ENCODE data around the gene PYY. TPM values are rescaled to one million over a fixed set of nuclear protein-coding genes. Genes with fewer than 3 reads are reported as not detected.
"Not testable (repeated sequence)": the region's sequence is repeated elsewhere in the genome, so short reads cannot be mapped to it uniquely, and the experiment has no call there.

Gene PYY
- total and polyA plus RNA-seq, 7 donors = not detected

- intact Hi-C loops (cut with DNase I) = no loop called here
- Histone ChIP-seq H3K27me3 (ENCODE audit: insufficient read depth in 3 of 3, low read length in 2 of 3) (peaks cover 0 to 10% (median 0%) of the 10 kb centered on the region in 3 donors), H3K4me3 (no peak overlapping the region), H3K9me3 (no peaks in the 10 kb centered on the region), H3K4me1 (peaks cover under 1% of the 10 kb centered on the region), H3K27ac (no peak overlapping the region), H3K36me3 (ENCODE audit: insufficient read depth in 1 of 2, low read depth in 1 of 2) (no peaks in the 10 kb centered on the region)
- no peak for TF ChIP-seq CTCF (IDR thresholded peaks at IDR 0.05)
- no peak for DNase-seq
- 88 to 92% (median 91%) methylated on average over 4 of the region's 4 CpGs for WGBS, 3 donors
- no peak for ATAC-seq
Measured at GRCh38 chr17:43932923-43933322, 20.8 kb downstream of the PYY start.

- Histone ChIP-seq H3K4me1 (no peaks in the 10 kb centered on the region), H3K36me3 (ENCODE audit: insufficient read depth in 1 of 2, low read depth in 1 of 2) (no peaks in the 10 kb centered on the region), H3K4me3 (no peak overlapping the region), H3K27me3 (ENCODE audit: insufficient read depth in 3 of 3, low read length in 2 of 3) (peaks cover 0 to 10% (median 0%) of the 10 kb centered on the region in 3 donors), H3K9me3 (no peaks in the 10 kb centered on the region), H3K27ac (no peak overlapping the region)
- no peak for DNase-seq
- ATAC-seq = no peak
- no peak for TF ChIP-seq CTCF (IDR thresholded peaks at IDR 0.05)
- WGBS, 3 donors = 79 to 82% (median 81%) methylated on average over 10 of the region's 10 CpGs
- intact Hi-C loops (cut with DNase I) = no loop called here
Measured at GRCh38 chr17:43932357-43932756, 21.4 kb downstream of the PYY start.

GRCh38 chr17:43931062-43931571 lies 22.6 kb downstream of the PYY start:
- ATAC-seq = no peak
- Histone ChIP-seq H3K4me3 (no peak overlapping the region), H3K27ac (no peak overlapping the region), H3K4me1 (no peaks in the 10 kb centered on the region), H3K27me3 (ENCODE audit: insufficient read depth in 3 of 3, low read length in 2 of 3) (peaks cover 0 to 11% (median 0%) of the 10 kb centered on the region in 3 donors), H3K36me3 (ENCODE audit: insufficient read depth in 1 of 2, low read depth in 1 of 2) (no peaks in the 10 kb centered on the region), H3K9me3 (no peaks in the 10 kb centered on the region)
- DNase-seq = no peak
- intact Hi-C loops (cut with DNase I) = no loop called here
- WGBS, 3 donors = 66 to 77% (median 67%) methylated on average over 5 of the region's 5 CpGs
- no peak for TF ChIP-seq CTCF (IDR thresholded peaks at IDR 0.05)

GRCh38 chr17:43928609-43929008 lies 25.1 kb downstream of the PYY start:
- no peak for DNase-seq
- Histone ChIP-seq H3K4me1 (no peaks in the 10 kb centered on the region), H3K4me3 (no peak overlapping the region), H3K27ac (no peak overlapping the region), H3K27me3 (ENCODE audit: insufficient read depth in 3 of 3, low read length in 2 of 3) (peaks cover 0 to 8% (median 0%) of the 10 kb centered on the region in 3 donors), H3K36me3 (ENCODE audit: insufficient read depth in 1 of 2, low read depth in 1 of 2) (no peaks in the 10 kb centered on the region), H3K9me3 (no peaks in the 10 kb centered on the region)
- intact Hi-C loops (cut with DNase I) = loop anchor here in 1 of 2 donors (5.0 kb wide), 1 partner anchor 46 kb away; no protein-coding TSS in a partner anchor
- 76 to 87% (median 80%) methylated on average over 1 of the region's 1 CpG for WGBS, 3 donors
- ATAC-seq = no peak
- TF ChIP-seq CTCF (IDR thresholded peaks at IDR 0.05) = no peak

- peak in 2 of 4 donors; percentile 28 to 61 for ATAC-seq
Measured at GRCh38 chr17:43927929-43928328, 25.8 kb downstream of the PYY start.

More at GRCh38 chr17:43927929-43928328, 25.8 kb downstream of the PYY start:
- intact Hi-C loops (cut with DNase I) = loop anchor here in 1 of 2 donors (5.0 kb wide), 1 partner anchor 46 kb away; no protein-coding TSS in a partner anchor
- 11 to 18% (median 14%) methylated on average over 5 of the region's 5 CpGs for WGBS, 3 donors
- H3K4me3 ChIP-seq = peak overlapping the region; percentile 67
- H3K9me3 ChIP-seq; DNase-seq; H3K36me3 ChIP-seq (ENCODE audit: insufficient read depth in 1 of 2, low read depth in 1 of 2); H3K4me1 ChIP-seq: not testable (repeated sequence)
- peaks cover 0 to 11% (median 3%) of the 10 kb centered on the region in 3 donors for H3K27me3 ChIP-seq (ENCODE audit: insufficient read depth in 3 of 3, low read length in 2 of 3)
- peak overlapping the region; percentile 58 for H3K27ac ChIP-seq

Measured in psoas muscle (tissue), 8 donors.